Liver (tissue), 9 donors: Measurements from ENCODE around the gene GALR1. TPM values are rescaled to one million over a fixed set of nuclear protein-coding genes. Genes with fewer than 3 reads are reported as not detected.

Source experiments
- DNase-seq: peaks from one replicate; pipeline ENCODE4 v3.0.0-alpha.2; 2017; ENCODE audit warnings: low spot score
- H3K27ac ChIP-seq, 2 donors: one replicate each; pipeline ENCODE4 v1.7.0; 2013; ENCODE audit warnings: inconsistent platforms in 2 of 2, low read length in 2 of 2, control low read depth in 1 of 2, low read depth in 1 of 2, mild to moderate bottlenecking in 1 of 2
- H3K27me3 ChIP-seq, 4 donors: one replicate each; pipeline versions ENCODE4 v1.6.1 to v1.7.0; 2013; ENCODE audit warnings: low read length in 3 of 4, inconsistent platforms in 1 of 4, mild to moderate bottlenecking in 1 of 4, moderate library complexity in 1 of 4; ENCODE audit not compliant: control insufficient read depth in 4 of 4, insufficient read depth in 4 of 4
- H3K36me3 ChIP-seq, 4 donors: one replicate each; pipeline versions ENCODE4 v1.6.1 to v1.7.0; 2013; ENCODE audit warnings: low read length in 3 of 4, mild to moderate bottlenecking in 3 of 4, low read depth in 1 of 4, moderate library complexity in 1 of 4; ENCODE audit not compliant: control insufficient read depth in 4 of 4, insufficient read depth in 3 of 4
- H3K4me1 ChIP-seq, 4 donors: one replicate each; pipeline versions ENCODE4 v1.6.1 to v1.7.0; 2013; ENCODE audit warnings: low read length in 3 of 4, mild to moderate bottlenecking in 3 of 4, moderate library complexity in 1 of 4; ENCODE audit not compliant: control insufficient read depth in 4 of 4, insufficient read depth in 4 of 4
- H3K4me3 ChIP-seq, 3 donors: one replicate each; pipeline versions ENCODE4 v1.6.1 to v1.7.0; 2013; ENCODE audit warnings: low read length in 3 of 3, control low read depth in 1 of 3, low read depth in 1 of 3, mild to moderate bottlenecking in 1 of 3
- H3K9ac ChIP-seq, 2 donors: one replicate each; pipeline ENCODE4 v1.7.0; 2013; ENCODE audit warnings: low read length in 2 of 2, mild to moderate bottlenecking in 2 of 2, moderate library complexity in 2 of 2, control low read depth in 1 of 2, low read depth in 1 of 2
- H3K9me3 ChIP-seq, 4 donors: one replicate each; pipeline versions ENCODE4 v1.6.1 to v1.7.0; 2013; ENCODE audit warnings: low read length in 3 of 4; ENCODE audit not compliant: control insufficient read depth in 4 of 4
- EGR1 ChIP-seq, 2 donors: IDR thresholded peaks; 2 replicates each; pipeline ENCODE4 v1.6.1; 2016 to 2018; ENCODE audit warnings: antibody characterized with exemption in 2 of 2, low read depth in 2 of 2
- FOXA1 ChIP-seq: IDR thresholded peaks from 2 replicates; pipeline ENCODE4 v1.6.1; 2016; ENCODE audit warnings: antibody characterized with exemption
- FOXA2 ChIP-seq: IDR thresholded peaks from 2 replicates; pipeline ENCODE4 v1.6.1; 2016; ENCODE audit warnings: antibody characterized with exemption
- GABPA ChIP-seq, 2 donors: IDR thresholded peaks in 1 of 2; conservative IDR thresholded peaks in 1 of 2; 2 replicates each; pipeline ENCODE4 v1.6.1; 2016; ENCODE audit warnings: antibody characterized with exemption in 2 of 2, mild to moderate bottlenecking in 1 of 2, moderate library complexity in 1 of 2
- HNF4G ChIP-seq: IDR thresholded peaks from 2 replicates; pipeline ENCODE4 v1.6.1; 2016; ENCODE audit warnings: antibody characterized with exemption
- NR2F2 ChIP-seq: IDR thresholded peaks from 2 replicates; pipeline ENCODE4 v1.6.1; 2016; ENCODE audit warnings: antibody characterized with exemption
- RXRA ChIP-seq, 2 donors: IDR thresholded peaks; 2 replicates each; pipeline ENCODE4 v1.6.1; 2017 to 2018; ENCODE audit warnings: antibody characterized with exemption in 2 of 2, mild to moderate bottlenecking in 1 of 2
- SP1 ChIP-seq: IDR thresholded peaks from 2 replicates; pipeline ENCODE4 v1.6.1; 2018; ENCODE audit warnings: antibody characterized with exemption, mild to moderate bottlenecking
- TAF1 ChIP-seq: conservative IDR thresholded peaks from 2 replicates; pipeline ENCODE4 v1.6.1; 2016; ENCODE audit warnings: antibody characterized with exemption, mild to moderate bottlenecking
- YY1 ChIP-seq: IDR thresholded peaks from 2 replicates; pipeline ENCODE4 v1.6.1; 2016; ENCODE audit warnings: antibody characterized with exemption, mild to moderate bottlenecking
- WGBS: extraction: QIAGEN DNeasy Blood & Tissue Kit; methylation state at CpG from one replicate; pipeline ENCODE4 v1.1.7; 2013; 5-methylcytosine and 5-hydroxymethylcytosine counted together
- polyA plus RNA-seq, 2 donors: library from polyadenylated mRNA; stranded (reverse) in 1 of 2; unstranded in 1 of 2; fragments of 200-250 nt in 1 of 2; fragments of >200 nt in 1 of 2; fragmentation: Nextera tagmentation in 1 of 2; extraction: Ambion mirVana in 1 of 2; gene quantifications; one replicate each; pipeline versions ENCODE4 v1.2.1 to v1.2.3, GENCODE V29; 2013 to 2015
- total RNA-seq, 2 donors: library from RNA; depleted of rRNA; stranded (reverse); fragments of >200 nt; gene quantifications; one replicate each; pipeline ENCODE4 v1.2.3, GENCODE V29; 2014
- TF ChIP-seq, protein P1 (sequence below): IDR thresholded peaks from 2 replicates; pipeline ENCODE4 v1.6.1; 2016; ENCODE audit warnings: antibody characterized with exemption
- TF ChIP-seq, protein P2 (sequence below): IDR thresholded peaks from 2 replicates; pipeline ENCODE4 v1.6.1; 2016; ENCODE audit warnings: antibody characterized with exemption
- donor health status: healthy.
- donor health status: healthy.
- donor health status: healthy.
- donor health status: healthy.
- donor health status: healthy.

GALR1 gene
- total and polyA plus RNA-seq, 4 donors, result not detected

DNA sequence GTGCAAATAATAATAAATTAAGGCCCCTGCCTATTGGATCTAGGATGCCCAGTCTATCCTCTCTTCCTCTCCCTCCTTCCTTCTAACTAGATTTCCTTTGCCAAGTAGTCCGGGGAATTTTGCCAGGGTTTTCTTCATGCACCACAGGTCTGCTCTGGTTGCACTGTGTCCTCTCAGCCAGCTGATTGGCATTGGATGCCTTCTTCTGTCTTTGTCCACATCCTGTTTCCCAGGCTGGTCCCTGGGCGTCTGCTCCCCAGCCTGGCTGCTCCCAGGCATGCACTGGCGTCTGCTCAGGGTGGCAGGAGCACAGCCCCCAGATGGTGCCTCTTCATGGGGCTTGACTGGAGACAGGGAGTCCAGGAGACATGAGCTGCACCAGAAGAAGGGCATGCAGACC is 66.4 kb downstream of the GALR1 start (continued):
- TF ChIP-seq, protein P1, sequence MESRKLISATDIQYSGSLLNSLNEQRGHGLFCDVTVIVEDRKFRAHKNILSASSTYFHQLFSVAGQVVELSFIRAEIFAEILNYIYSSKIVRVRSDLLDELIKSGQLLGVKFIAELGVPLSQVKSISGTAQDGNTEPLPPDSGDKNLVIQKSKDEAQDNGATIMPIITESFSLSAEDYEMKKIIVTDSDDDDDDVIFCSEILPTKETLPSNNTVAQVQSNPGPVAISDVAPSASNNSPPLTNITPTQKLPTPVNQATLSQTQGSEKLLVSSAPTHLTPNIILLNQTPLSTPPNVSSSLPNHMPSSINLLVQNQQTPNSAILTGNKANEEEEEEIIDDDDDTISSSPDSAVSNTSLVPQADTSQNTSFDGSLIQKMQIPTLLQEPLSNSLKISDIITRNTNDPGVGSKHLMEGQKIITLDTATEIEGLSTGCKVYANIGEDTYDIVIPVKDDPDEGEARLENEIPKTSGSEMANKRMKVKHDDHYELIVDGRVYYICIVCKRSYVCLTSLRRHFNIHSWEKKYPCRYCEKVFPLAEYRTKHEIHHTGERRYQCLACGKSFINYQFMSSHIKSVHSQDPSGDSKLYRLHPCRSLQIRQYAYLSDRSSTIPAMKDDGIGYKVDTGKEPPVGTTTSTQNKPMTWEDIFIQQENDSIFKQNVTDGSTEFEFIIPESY, result no peak
- TF ChIP-seq SP1, result no peak
- TF ChIP-seq EGR1 (IDR thresholded peaks at IDR 0.05; ENCODE audit: low read depth in 2 of 2), result no peak
- TF ChIP-seq FOXA1, result no peak

DNA sequence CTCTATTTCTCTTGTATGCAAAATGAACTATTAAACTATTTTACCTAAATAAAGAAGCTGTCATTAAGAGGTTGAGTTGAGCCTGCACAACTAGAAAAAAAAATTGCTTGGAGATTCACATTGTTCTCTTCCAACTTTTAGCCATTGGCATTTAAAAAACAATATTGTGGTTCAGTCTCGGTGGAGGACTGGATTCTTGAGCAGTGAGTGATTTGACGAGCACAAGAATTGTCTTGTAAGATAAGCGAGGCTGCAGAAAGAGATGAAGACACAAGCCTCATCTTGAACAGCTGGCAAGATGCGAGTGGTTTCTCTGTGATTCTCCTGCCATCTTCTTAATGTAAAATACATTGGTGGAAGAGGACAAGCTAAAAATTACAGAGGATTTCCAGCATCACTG is 67.0 kb downstream of the GALR1 start:
- H3K36me3 ChIP-seq, result no peaks in the 10 kb centered on the region
- H3K27me3 ChIP-seq, result no peaks in the 10 kb centered on the region
- no peak for DNase-seq
- 78% methylated on average over 4 of the region's 4 CpGs for WGBS
- peaks cover 0 to 1% (median under 1%) of the 10 kb centered on the region in 4 donors for H3K4me1 ChIP-seq
- H3K9ac ChIP-seq, result no peak overlapping the region
- TF ChIP-seq FOXA2 (no peak), YY1 (no peak), TAF1 (no peak), NR2F2 (no peak), GABPA (IDR thresholded peaks at IDR 0.05 in 1 of 2, conservative IDR thresholded peaks at IDR 0.05 in 1 of 2) (no peak), RXRA (IDR thresholded peaks at IDR 0.05) (no peak)
- TF ChIP-seq, protein P2, sequence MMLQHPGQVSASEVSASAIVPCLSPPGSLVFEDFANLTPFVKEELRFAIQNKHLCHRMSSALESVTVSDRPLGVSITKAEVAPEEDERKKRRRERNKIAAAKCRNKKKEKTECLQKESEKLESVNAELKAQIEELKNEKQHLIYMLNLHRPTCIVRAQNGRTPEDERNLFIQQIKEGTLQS, result no peak
- H3K9me3 ChIP-seq, result no peaks in the 10 kb centered on the region
- H3K4me3 ChIP-seq, result no peak overlapping the region
- H3K27ac ChIP-seq, result no peak overlapping the region

DNA sequence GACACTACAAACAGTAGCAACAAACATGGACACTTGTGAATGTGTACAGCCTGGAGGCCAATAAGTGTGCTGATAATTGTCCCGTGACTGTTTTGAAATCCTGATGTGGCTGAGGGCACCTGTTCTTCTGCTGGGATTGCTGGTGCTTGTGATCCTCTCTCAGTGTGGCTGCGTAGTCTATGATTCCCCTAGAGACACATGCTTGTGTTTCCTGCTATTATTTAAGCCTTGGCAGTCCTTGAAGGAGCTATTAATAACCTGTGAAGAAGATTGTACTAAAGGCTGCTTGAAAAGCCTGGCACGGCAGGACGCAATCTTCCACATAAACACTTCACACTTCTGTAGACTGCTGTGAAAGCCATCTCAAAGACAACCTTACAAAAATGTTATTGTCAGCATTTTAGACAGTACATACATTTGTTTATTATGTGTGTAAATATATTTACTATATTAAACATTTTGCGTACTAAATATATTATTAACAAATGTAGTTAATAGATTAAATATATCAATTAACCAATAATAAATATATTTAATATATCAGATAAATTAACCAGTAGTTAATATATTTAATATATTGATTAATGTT is 71.4 kb downstream of the GALR1 start:
- DNase-seq, result no peak
- TF ChIP-seq NR2F2 (no peak), YY1 (no peak), FOXA1 (no peak), SP1 (no peak), HNF4G (no peak), FOXA2 (no peak), GABPA (IDR thresholded peaks at IDR 0.05 in 1 of 2, conservative IDR thresholded peaks at IDR 0.05 in 1 of 2) (no peak)
- TF ChIP-seq, protein P2, result no peak
- Histone ChIP-seq H3K4me1 (peaks cover 0 to 14% (median 9%) of the 10 kb centered on the region in 4 donors), H3K9ac (no peak overlapping the region), H3K9me3 (no peaks in the 10 kb centered on the region), H3K27me3 (no peaks in the 10 kb centered on the region), H3K36me3 (no peaks in the 10 kb centered on the region), H3K27ac (no peak overlapping the region), H3K4me3 (no peak overlapping the region)
- 68% methylated on average over 5 of the region's 5 CpGs for WGBS
